ENCODE results near the gene DDX3X. TPM values are rescaled to one million over a fixed set of nuclear protein-coding genes. Genes with fewer than 3 reads are reported as not detected.

The DDX3X gene
- total and polyA plus RNA-seq, 9 of the 15 experiments (the other 6 are each of a cell fraction or from before 2014, with no cell fraction given), result 51.3 to 232 (median 138) TPM

- TF ChIP-seq AFF4 (CRISPR knock-in tag; IDR thresholded peaks at IDR 0.05), result no peak
- no peak for TF ChIP-seq NFIC (IDR thresholded peaks at IDR 0.05)
- TF ChIP-seq PRDM10 (IDR thresholded peaks at IDR 0.05; ENCODE audit: partially characterized antibody), result peak; percentile 33
- TF ChIP-seq NFATC3 (IDR thresholded peaks at IDR 0.05), result no peak
- peak; percentile 26; the same call in 1 of the 2 replicates for TF ChIP-seq ZNF175 (CRISPR knock-in tag; IDR thresholded peaks at IDR 0.05; ENCODE audit: low read depth)
- no peak for TF ChIP-seq PRPF4 (IDR thresholded peaks at IDR 0.05; ENCODE audit: insufficient read depth, low read depth, low read length, poor library complexity, severe bottlenecking)
- TF ChIP-seq ZNF174 (CRISPR knock-in tag; IDR thresholded peaks at IDR 0.05), result no peak
- no peak for TF ChIP-seq ZNF766 (CRISPR knock-in tag; conservative IDR thresholded peaks at IDR 0.05)
- TF ChIP-seq GABPA (tag; conservative IDR thresholded peaks at IDR 0.05; ENCODE audit: low read depth), result 0 out of 2 replicates have a peak, but pooled peaks have one; percentile 25
- 0 out of 2 replicates have a peak, but pooled peaks have one; percentile 15 for TF ChIP-seq SPI1 (IDR thresholded peaks at IDR 0.05; ENCODE audit: borderline replicate concordance, low read depth, low read length)
- no peak for TF ChIP-seq NR4A1 (CRISPR knock-in tag; IDR thresholded peaks at IDR 0.05)
- no peak for TF ChIP-seq NR4A1 (tag; IDR thresholded peaks at IDR 0.05)
- no peak for TF ChIP-seq IRF1 (CRISPR knock-in tag; IDR thresholded peaks at IDR 0.05; ENCODE audit: borderline replicate concordance)
- peak; percentile 57; the same call in 1 of the 2 replicates for TF ChIP-seq ZNF384 (IDR thresholded peaks at IDR 0.05; ENCODE audit: low read depth, low read length)
- TF ChIP-seq SRSF9 (IDR thresholded peaks at IDR 0.05; ENCODE audit: borderline replicate concordance, low read depth, low read length), result no peak
Measured at GRCh38 chrX:41382714-41383645, 49.0 kb downstream of the DDX3X start (continued).
